Activated T-cell treated with anti-CD3 and anti-CD28 coated beads, Interleukin-2, amount 50 U/mL, for 24 hours (primary cell): ENCODE data around the gene SAP130.

Experiments used
- DNase-seq: peaks from one replicate; pipeline ENCODE4 v3.0.0-alpha.2; 2020
- H3K27ac Mint-ChIP-seq: 2 replicates; pipeline ENCODE4 v1.8.0; 2020; ENCODE audit warnings: mild to moderate bottlenecking, mixed read lengths
- H3K27me3 Mint-ChIP-seq: 2 replicates; pipeline ENCODE4 v1.8.0; 2020; ENCODE audit warnings: mixed read lengths
- H3K36me3 Mint-ChIP-seq: 2 replicates; pipeline ENCODE4 v1.8.0; 2020; ENCODE audit warnings: low read depth, mixed read lengths
- H3K4me1 Mint-ChIP-seq: 2 replicates; pipeline ENCODE4 v1.8.0; 2020; ENCODE audit warnings: low read depth, mixed read lengths
- H3K4me3 Mint-ChIP-seq: 2 replicates; pipeline ENCODE4 v1.8.0; 2020; ENCODE audit warnings: mild to moderate bottlenecking, moderate library complexity, mixed read lengths
- H3K9me3 Mint-ChIP-seq: 2 replicates; pipeline ENCODE4 v1.8.0; 2020; ENCODE audit warnings: mixed read lengths

Gene SAP130

DNA sequence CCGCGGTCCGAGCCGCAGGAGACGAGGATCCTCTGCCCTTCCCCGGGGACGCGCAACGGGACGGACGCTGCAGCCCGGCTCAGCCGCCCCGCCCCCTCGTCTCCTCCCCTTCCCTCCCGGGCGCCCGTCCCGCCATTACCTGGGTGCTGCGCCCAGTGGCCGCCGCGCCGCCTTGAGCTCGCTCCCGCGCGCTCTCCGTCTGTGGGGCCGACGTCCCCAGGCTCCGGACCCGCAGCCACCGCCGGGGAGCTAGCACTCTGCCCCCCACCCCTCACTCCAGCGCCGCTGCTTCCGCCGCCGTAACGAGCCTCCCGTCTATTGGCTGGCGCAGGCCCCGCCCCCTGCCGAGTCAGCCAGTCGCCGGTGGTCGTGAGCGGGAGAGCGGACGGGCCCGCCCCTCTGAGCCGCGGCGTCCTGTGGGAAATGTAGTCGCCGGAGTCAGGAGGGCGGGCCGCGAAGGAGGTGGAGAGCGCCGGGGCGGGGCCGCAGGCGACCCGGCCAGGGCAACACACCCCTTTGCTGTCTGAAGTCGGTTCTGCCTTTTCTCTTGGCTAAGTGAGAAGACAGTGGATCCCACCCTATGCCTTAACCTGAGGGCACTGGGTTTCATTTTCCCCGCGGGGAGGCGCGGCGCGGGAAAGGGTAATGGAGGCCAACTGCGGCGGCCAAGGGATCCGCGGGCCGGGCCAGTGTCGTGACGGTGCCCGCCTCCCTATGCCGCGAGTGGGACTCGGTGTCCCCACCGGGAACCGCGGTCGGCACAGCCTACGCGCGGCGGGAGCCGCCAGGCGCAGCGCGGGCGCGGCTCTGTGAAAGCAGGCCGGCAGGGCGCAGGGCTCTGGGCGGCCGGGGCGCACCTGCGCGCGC, at the start of gene SAP130:
SAP130 (minus strand) TSS at position 259 of the 867 bp plus-strand sequence. CDS start 1,767 bp downstream, outside the sequence.
- H3K27ac Mint-ChIP-seq: peak within 1 kb of the TSS; percentile 94
- peak within 1 kb of the TSS; percentile 89 for H3K4me3 Mint-ChIP-seq
- DNase-seq: peak; percentile 98
- no peaks in the 10 kb centered on the region for H3K27me3 Mint-ChIP-seq
- peaks cover 20% of the 10 kb centered on the region for H3K4me1 Mint-ChIP-seq
- H3K9me3 Mint-ChIP-seq: no peaks in the 10 kb centered on the region
- peaks cover 15% of the 10 kb centered on the region for H3K36me3 Mint-ChIP-seq

DNA sequence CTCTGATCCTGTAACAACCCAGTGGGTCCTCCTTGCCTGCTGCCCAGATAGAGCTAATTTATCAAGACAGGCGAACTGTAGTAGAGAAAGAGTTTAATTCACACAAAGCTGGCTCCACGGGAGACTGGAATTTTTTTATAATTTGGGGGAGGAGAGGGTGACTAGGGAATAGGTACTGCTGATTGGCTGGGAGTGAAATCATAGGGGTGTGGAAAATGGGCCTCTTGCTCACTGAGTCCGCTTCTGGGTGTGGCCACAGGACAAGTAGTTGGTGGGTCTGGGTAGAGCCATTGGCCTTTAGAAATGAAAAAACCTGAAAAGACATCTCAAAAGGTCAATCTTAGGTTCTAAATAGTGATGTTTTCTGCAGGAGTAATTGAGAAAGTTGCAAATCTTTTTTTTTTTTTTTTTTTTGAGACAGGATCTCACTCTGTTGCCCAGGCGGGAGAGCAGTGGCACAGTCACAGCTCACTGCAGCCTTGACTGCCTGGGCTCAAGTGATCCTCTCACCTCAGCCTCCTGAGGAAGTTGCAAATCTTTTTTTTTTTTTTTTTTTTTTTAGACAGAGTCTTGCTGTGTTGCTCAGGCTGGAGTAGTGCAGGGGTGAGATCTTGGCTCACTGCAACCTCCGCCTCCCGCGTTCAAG, 48.7 kb upstream of the SAP130 start:
- H3K4me1 Mint-ChIP-seq: no peaks in the 10 kb centered on the region
- H3K27ac Mint-ChIP-seq: no peak overlapping the region
- no peaks in the 10 kb centered on the region for H3K36me3 Mint-ChIP-seq
- H3K4me3 Mint-ChIP-seq: no peak overlapping the region
- DNase-seq: no peak
- peaks cover 2% of the 10 kb centered on the region for H3K27me3 Mint-ChIP-seq
- no peaks in the 10 kb centered on the region for H3K9me3 Mint-ChIP-seq

DNA sequence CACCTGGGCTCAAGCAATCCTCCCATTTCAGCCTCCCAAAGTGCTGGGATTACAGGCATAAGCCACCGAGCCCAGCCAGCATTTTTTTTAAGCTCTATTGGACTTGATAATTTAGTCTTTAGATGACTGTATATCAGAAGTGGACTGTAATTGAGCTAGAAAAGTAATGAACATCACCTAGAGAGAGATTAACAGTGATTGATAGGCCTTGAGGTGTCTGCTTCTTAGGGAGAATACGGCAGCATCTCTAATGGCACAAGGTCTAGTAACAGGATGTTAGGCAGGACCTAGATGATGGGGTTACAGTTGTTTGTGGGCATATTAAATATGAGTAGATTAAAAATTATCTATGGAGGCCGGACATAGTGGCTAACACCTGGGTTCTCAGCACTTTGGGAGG, 45.4 kb upstream of the SAP130 start:
- no peak overlapping the region for H3K27ac Mint-ChIP-seq
- no peaks in the 10 kb centered on the region for H3K36me3 Mint-ChIP-seq
- H3K4me3 Mint-ChIP-seq: no peak overlapping the region
- no peaks in the 10 kb centered on the region for H3K4me1 Mint-ChIP-seq
- no peak for DNase-seq
- no peaks in the 10 kb centered on the region for H3K9me3 Mint-ChIP-seq
- peaks cover 2% of the 10 kb centered on the region for H3K27me3 Mint-ChIP-seq

DNA sequence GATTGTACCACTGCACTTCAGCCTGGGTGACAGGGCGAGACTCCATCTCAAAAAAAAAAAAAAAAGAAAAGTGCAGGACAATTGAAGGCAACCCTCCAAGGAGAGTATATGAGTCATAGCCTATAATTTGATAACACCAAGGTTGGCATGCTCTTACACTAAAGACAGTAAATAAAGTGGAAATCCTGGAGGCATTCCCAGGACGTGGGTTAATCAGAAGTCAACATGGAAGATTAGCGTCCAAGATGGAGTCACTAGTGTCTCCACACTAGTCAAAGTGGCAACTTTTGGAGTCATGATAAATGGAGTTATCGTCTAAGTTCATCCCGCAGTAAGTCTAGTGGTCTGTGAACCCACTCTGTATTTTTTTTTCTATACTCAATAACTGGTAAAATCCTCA, 41.9 kb upstream of the SAP130 start:
- no peaks in the 10 kb centered on the region for H3K36me3 Mint-ChIP-seq
- no peaks in the 10 kb centered on the region for H3K9me3 Mint-ChIP-seq
- no peaks in the 10 kb centered on the region for H3K4me1 Mint-ChIP-seq
- H3K27ac Mint-ChIP-seq: no peak overlapping the region
- no peak for DNase-seq
- no peak overlapping the region for H3K4me3 Mint-ChIP-seq
- H3K27me3 Mint-ChIP-seq: no peaks in the 10 kb centered on the region

DNA sequence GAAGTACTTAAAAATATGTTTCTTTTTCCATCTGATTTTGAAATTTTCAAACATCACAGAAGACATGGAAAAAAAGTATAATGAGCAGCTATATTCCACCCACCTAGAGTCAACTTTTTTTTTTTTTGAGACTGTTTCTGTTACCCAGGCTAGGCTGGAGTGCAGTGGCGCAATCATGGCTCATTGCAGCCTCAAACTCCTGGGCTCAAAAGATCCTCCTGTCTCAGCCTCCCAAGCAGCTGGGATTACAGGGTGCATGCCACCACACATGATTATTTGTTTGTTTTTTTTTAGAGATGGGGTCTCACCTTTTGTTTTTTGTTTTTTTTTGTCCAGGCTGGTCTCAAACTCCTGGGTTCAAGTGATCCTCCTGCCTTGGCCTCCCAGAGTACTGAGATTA, 36.5 kb upstream of the SAP130 start:
- Mint-ChIP-seq H3K27ac (no peak overlapping the region), H3K4me1 (no peaks in the 10 kb centered on the region), H3K9me3 (no peaks in the 10 kb centered on the region), H3K27me3 (no peaks in the 10 kb centered on the region), H3K4me3 (no peak overlapping the region), H3K36me3 (no peaks in the 10 kb centered on the region)
- DNase-seq: no peak

DNA sequence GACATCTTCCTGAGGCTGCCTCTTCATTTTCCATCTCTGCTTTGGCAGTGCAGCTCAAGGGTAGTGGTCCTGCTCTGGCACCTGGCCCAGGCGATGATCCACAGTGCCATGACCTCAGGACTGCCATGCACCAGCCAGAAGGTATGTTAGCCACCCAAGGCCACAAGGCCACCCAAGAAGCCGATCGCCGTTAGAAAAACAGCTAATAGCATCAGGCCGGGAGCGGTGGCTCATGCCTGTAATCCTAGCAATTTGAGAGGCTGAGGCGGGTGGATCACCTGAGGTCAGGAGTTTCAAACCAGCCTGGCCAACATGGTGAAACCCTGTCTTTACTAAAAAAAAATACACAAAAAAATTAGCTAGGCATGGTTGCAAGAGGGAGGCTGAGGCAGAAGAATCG, 34.7 kb upstream of the SAP130 start:
- no peak overlapping the region for H3K4me3 Mint-ChIP-seq
- no peak for DNase-seq
- H3K27ac Mint-ChIP-seq: no peak overlapping the region
- H3K9me3 Mint-ChIP-seq: no peaks in the 10 kb centered on the region
- no peaks in the 10 kb centered on the region for H3K36me3 Mint-ChIP-seq
- no peaks in the 10 kb centered on the region for H3K4me1 Mint-ChIP-seq
- no peaks in the 10 kb centered on the region for H3K27me3 Mint-ChIP-seq

DNA sequence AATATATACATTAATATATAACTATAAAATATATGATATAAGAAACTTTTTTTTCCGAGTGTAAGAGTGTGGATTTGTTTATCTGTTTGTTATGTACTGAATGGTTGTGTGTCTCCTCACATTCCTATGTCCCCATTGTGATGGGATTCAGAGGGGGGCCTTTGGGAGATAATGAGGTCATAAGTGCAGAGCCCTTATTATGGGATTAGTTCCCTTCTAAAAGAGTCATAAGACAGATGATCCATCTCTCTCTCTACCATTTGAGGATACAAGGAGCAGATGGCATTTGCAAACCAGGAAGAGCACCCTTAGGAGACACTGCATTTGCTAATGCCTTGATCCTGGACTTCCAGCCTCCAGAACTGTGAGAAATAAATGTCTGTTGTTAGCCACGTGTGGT, 30.3 kb upstream of the SAP130 start:
- no peak overlapping the region for H3K4me3 Mint-ChIP-seq
- H3K36me3 Mint-ChIP-seq: no peaks in the 10 kb centered on the region
- peaks cover 9% of the 10 kb centered on the region for H3K27me3 Mint-ChIP-seq
- DNase-seq: no peak
- H3K4me1 Mint-ChIP-seq: no peaks in the 10 kb centered on the region
- H3K27ac Mint-ChIP-seq: no peak overlapping the region
- no peaks in the 10 kb centered on the region for H3K9me3 Mint-ChIP-seq

DNA sequence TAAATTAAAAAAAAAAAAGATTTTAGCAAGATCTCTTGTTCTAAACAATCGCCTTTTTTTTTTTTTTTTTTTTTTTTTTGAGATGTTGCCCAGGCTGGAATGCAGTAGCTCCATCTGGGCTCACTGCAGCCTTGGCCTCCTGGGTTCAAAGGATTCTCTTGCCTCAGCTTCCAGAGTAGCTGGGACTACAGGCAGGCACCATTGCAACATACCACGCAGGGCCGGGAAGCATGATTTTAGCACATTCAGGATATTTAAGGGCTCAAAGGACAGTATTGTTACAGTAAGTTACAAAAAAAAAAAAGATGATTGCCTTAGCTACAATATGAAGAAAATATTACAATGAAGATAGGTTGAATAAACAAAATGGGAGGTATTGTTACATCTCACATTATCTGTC, 29.5 kb upstream of the SAP130 start:
- Mint-ChIP-seq H3K27me3 (peaks cover 16% of the 10 kb centered on the region), H3K36me3 (no peaks in the 10 kb centered on the region), H3K4me1 (no peaks in the 10 kb centered on the region), H3K9me3 (no peaks in the 10 kb centered on the region), H3K27ac (no peak overlapping the region), H3K4me3 (no peak overlapping the region)
- no peak for DNase-seq

DNA sequence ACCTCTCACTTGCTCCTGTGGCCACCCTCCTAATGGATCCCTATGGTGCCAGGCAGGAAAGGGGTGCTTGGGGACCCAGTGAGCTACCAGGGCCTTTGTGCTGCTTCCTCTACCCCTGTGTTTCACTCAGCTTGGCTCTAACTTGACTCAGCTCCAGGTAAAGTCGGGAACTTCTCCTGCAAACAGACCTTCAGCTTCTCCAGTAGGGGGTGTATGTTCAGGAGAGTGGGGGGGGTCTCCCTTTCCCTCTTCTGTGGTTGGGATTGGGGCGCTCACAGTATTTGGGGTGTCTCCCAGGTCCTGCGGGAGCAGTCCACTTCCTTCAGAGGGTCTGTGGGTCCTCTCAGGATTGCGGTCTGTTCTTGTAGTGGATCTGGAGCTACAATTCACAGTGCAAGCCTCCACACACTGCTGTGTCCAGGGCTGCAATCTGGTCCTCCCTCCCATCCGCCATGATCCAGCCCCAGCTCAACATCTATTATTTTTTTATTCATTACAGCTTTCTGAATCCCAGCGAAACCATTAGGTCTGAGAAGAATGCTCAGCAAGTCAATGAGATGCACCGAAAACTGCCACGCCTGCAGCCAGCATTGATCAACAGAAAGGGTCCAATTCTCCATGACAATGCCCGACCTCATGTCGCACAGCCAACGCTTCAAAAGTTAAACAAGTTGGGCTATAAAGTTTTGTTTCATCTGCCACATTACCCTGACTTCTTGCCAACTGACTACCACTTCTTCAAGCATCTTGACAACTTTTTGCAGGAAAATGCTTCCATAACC, 26.4 kb upstream of the SAP130 start:
- no peak for DNase-seq
- Mint-ChIP-seq H3K4me3 (no peak overlapping the region), H3K9me3 (peaks cover 10% of the 10 kb centered on the region), H3K27me3 (peaks cover 43% of the 10 kb centered on the region), H3K4me1 (no peaks in the 10 kb centered on the region), H3K36me3 (no peaks in the 10 kb centered on the region), H3K27ac (no peak overlapping the region)

DNA sequence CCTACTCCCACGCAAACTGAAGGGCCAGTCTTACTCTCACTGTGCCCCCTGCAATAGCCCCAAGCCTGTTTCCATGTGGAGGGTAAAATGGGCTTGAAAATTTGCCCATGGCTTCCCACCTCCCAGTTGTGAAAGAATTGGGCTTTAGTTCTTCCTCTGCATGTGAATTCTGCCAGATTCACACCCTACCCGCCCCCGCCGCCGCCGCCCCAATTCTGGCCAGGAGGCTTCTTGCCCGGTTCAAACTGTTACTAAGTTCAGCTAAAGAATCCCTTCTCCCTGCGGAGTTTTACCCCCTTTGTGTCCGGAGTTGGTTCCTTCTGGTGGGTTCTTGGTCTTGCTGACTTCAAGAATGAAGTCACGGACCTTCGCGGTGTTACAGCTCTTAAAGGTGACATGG, 25.5 kb upstream of the SAP130 start:
- no peaks in the 10 kb centered on the region for H3K4me1 Mint-ChIP-seq
- DNase-seq: no peak
- peaks cover 13% of the 10 kb centered on the region for H3K9me3 Mint-ChIP-seq
- no peak overlapping the region for H3K4me3 Mint-ChIP-seq
- no peaks in the 10 kb centered on the region for H3K36me3 Mint-ChIP-seq
- H3K27me3 Mint-ChIP-seq: peaks cover 49% of the 10 kb centered on the region
- no peak overlapping the region for H3K27ac Mint-ChIP-seq

DNA sequence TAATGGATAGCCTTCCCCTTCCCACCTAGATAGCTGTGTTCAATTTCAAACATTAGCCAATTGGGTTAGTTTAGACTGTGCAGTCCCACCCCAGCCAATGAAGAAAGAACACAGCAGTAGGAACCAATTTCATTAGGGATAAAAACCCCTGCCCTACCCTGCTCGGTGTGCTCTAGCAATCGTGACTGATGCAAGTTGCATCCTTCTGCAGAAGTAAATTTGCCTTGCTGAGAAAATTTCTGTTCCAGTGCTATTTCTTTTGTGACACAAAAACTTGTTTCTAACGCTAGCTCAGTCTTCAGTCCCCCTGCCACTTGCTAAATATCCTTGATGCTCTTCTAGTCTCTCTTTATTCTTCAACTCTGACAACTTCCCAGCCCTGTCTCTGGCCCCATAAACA, 15.2 kb upstream of the SAP130 start:
- peaks cover 25% of the 10 kb centered on the region for H3K27me3 Mint-ChIP-seq
- H3K9me3 Mint-ChIP-seq: peaks cover 25% of the 10 kb centered on the region
- no peak overlapping the region for H3K27ac Mint-ChIP-seq
- H3K4me1 Mint-ChIP-seq: no peaks in the 10 kb centered on the region
- H3K4me3 Mint-ChIP-seq: no peak overlapping the region
- DNase-seq: no peak
- no peaks in the 10 kb centered on the region for H3K36me3 Mint-ChIP-seq

DNA sequence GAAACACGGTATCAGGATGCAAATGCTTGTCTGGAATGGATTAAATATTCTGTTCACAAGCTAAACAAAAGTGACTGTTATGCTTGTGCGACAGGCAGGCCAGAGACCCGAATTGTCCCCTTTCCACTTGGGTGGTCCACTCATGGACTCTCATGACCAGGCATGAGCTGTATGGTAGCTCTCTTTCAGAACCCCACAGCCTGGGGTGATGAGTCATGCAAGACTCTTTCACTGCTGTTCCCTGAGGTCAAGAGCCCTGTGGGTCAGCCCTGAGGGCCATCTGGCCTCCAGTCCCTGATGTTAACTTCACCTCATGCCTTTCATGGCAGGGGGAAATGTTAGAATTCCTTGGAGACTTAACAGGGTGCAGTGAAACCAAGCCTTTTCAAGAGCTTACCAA, 13.7 kb upstream of the SAP130 start:
- Mint-ChIP-seq H3K9me3 (peaks cover 36% of the 10 kb centered on the region), H3K4me1 (no peaks in the 10 kb centered on the region)
- DNase-seq: no peak

DNA sequence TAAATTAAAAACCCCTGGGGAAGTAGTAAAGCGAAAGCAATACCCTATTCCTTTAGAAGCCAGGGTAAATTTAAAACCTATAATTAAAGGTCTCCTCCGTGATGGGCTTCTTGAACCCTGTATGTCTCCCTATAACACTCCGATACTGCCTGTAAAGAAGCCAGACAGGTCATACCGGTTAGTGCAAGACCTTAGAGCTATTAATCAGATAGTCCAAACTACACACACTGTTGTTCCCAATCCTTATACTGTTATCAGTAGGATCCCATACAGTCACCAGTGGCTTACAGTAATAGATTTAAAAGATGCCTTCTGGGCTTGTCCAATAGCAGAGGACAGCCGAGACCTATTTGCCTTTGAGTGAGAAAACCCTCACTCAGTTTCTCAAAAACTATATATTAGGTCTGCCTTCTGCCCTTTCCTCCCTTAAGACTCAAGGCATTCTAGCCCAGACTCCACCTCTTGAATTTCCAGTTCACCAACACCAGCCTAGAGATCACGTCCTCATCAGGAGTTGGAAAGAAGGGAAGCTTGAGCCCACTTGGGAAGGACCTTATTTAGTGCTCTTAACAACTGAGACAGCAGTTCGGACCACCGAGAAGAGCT, 12.4 kb upstream of the SAP130 start:
- H3K4me1 Mint-ChIP-seq: no peaks in the 10 kb centered on the region
- H3K27me3 Mint-ChIP-seq: peaks cover 18% of the 10 kb centered on the region
- no peak overlapping the region for H3K27ac Mint-ChIP-seq
- no peak overlapping the region for H3K4me3 Mint-ChIP-seq
- peaks cover 7% of the 10 kb centered on the region for H3K36me3 Mint-ChIP-seq
- peaks cover 40% of the 10 kb centered on the region for H3K9me3 Mint-ChIP-seq
- DNase-seq: no peak

More for the DNA sequence above, 13.7 kb upstream of the SAP130 start:
- Mint-ChIP-seq H3K27ac (no peak overlapping the region), H3K4me3 (no peak overlapping the region), H3K36me3 (peaks cover 4% of the 10 kb centered on the region), H3K27me3 (peaks cover 18% of the 10 kb centered on the region)

DNA sequence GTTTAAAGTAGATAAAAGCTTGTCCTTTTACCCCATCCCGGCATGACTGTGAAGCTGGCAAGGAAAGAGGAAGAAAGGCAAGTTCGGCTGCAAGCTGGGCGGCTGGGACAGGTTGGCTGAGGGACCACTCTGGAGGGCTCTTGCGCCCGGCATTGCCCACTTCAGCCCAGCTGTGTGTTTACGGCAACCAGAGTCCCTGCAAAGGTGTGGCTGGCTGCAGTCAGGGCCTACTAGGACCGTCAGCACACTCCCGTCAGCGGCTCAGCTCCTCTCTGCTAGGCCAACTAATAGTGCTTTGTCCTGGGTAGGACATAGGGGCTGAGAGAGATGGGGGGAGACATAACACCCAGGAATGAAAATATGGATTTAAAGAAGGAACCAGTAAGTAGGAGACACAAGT, 11.7 kb upstream of the SAP130 start:
- H3K36me3 Mint-ChIP-seq: peaks cover 7% of the 10 kb centered on the region
- H3K4me1 Mint-ChIP-seq: no peaks in the 10 kb centered on the region
- DNase-seq: no peak
- H3K9me3 Mint-ChIP-seq: peaks cover 40% of the 10 kb centered on the region
- no peak overlapping the region for H3K27ac Mint-ChIP-seq
- H3K4me3 Mint-ChIP-seq: no peak overlapping the region
- peaks cover 18% of the 10 kb centered on the region for H3K27me3 Mint-ChIP-seq
